HG03175 (cell line): ENCODE results near the gene TXNL4A.
A peak's percentile ranks its signal among the peaks of the same experiment; 100 is the strongest.
"Not testable (repeated sequence)": the region's sequence is repeated elsewhere in the genome, so short reads cannot be mapped to it uniquely, and the experiment has no call there.

Source experiments
- ATAC-seq: cut with Tn5 transposase; IDR thresholded peaks from one replicate; pipeline ENCODE4 v1.9.1; 2021; ENCODE audit warnings: mild to moderate bottlenecking, moderate library complexity; ENCODE audit not compliant: unreplicated experiment

The TXNL4A gene, protein sequence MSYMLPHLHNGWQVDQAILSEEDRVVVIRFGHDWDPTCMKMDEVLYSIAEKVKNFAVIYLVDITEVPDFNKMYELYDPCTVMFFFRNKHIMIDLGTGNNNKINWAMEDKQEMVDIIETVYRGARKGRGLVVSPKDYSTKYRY

GRCh38 chr18:79988451-79989194 is at the start of gene TXNL4A:
Gene TXNL4A (minus strand): TSS chr18:79988563. CDS start chr18:79988392, 171 bp downstream.
- peak; percentile 97 for ATAC-seq

DNA sequence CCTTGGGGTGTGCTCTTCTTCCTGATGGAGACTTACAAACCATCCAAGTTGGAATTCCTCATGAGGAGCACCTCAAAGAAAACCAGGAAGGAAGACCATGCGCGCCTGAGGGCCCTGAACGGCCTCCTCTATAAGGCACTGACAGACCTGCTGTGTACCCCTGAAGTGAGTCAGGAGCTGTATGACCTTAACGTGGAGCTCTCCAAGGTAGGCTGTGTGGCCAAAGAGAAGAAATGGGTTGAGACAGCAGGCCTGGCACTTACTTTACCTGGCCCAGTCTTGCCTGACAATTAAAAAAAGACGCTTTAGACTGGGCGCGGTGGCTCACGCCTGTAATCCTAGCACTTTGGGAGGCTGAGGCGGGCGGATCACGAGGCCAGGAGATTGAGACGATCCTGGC is 48.9 kb upstream of the TXNL4A start:
- no peak for ATAC-seq

DNA sequence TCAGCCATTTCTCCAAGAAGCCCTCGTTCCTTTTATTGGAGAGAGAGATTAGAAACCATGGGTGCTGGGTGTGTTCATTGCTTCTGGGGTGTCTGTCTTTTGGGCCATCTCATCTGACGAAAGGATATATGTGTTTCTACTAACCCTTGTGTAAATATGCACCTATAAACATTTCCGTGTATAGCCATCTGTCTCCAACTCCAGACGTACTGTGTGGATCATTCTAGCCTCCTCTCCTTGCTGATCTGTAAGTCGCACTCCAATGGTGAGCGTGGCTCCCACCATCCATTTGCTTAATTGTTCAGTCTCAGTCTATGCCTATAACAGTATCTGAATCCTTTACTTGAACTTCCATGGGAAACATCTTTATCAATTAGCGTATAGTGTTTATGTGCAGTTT is 47.6 kb upstream of the TXNL4A start:
- no peak for ATAC-seq

GRCh38 chr18:80034852-80035406 is 46.6 kb upstream of the TXNL4A start:
- ATAC-seq = no peak

GRCh38 chr18:80034068-80034851 is 45.9 kb upstream of the TXNL4A start, which contains the start of gene RBFA:
Gene RBFA (plus strand): TSS chr18:80034434. CDS start chr18:80034496, 62 bp downstream.
- peak; percentile 74 for ATAC-seq

- no peak for ATAC-seq
Observed at GRCh38 chr18:80033181-80034067, 45.1 kb upstream of the TXNL4A start.

GRCh38 chr18:80029690-80030089 is 41.3 kb upstream of the TXNL4A start:
- ATAC-seq = no peak

DNA sequence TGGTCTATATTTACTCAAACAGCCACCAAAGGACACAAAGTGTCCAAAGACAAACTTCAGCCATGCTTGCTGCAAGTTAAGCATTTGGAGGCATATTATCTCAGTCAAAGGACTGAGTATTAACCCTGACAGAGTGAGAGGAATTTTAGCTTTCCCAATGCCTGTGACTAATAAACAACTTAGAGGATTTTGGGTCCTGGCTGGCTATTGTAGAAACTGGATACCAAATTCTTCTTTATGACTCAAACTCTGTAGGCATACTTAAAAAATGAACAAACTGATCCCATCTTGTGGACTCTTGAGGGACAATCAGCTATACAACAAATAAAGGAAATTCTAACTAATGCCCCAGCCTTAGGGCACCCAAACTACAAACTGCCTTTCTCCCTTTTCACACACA is 39.4 kb upstream of the TXNL4A start:
- ATAC-seq = not testable (repeated sequence)

DNA sequence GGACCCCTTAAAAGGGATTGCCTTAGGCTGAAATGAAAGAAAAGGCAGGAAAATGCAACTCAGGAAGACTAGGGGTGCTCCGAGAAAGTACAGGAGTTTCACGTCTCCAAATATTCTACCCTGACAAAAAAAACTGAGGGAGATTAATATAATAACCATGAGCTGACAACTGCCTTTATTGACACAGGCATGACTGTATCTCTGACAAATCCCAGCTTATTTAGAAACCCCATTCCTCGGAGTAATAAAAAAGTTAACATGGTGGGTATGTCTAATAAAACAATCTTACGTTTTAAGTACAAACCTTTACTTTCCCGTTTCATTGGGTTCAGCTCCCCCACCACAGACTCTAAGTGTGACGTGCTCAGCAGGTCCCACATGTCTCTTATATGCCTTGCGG is 38.0 kb upstream of the TXNL4A start:
- ATAC-seq = no peak

DNA sequence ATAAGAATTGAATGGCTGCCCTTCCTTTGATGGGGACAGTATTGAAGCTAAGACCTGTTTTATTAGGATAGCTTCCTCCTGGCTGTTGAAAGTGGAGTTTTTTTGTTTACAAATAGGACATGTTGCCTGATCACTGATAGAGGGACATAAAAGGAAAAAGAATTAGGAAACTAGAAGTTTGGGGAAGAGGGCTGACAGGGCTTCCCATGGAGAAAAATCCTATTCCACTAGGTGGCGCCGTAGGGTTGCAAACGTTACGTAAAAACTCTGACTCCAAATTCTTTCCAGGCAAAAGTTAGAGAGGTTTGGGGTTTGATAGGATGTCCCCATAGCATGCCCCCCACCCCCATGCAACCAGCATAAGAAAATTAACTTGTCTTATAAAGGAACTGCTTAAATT is 34.8 kb upstream of the TXNL4A start:
- no peak for ATAC-seq

- no peak for ATAC-seq
Observed at GRCh38 chr18:80022613-80023012, 34.2 kb upstream of the TXNL4A start.

- ATAC-seq = no peak
Observed at GRCh38 chr18:80012714-80013113, 24.4 kb upstream of the TXNL4A start.

DNA sequence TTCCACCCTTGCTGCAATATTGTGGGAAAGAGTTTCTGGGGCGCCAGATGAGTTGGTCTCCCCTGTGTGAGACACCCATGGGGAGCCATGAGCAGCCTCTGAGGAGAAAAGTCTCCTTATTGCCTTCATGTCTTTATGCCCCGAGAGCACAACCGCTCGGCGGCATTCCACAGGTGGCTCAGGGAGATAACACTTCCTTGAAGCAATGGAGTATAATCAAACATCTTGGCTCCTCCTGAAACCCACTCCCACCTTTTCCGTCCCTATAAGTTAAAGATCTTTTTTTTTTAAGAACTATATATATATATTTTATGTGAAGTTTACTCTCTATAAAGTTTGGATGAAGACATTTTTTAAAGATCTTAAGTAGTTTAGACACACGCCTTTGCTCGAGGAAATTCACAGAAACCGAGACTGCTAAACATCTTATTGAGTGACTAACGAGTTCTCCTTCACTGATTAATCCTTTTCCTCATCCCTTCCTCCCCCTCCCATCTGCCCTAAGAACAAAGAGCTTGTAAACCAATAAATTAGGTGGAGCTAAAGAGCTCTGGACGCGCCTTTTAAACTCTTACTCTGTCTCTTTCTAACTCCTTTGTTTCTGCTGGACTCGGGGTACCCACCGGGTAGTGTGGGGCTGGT is 23.3 kb upstream of the TXNL4A start:
- ATAC-seq = not testable (repeated sequence)

- no peak for ATAC-seq
Observed at GRCh38 chr18:80010551-80010906, 22.2 kb upstream of the TXNL4A start.

DNA sequence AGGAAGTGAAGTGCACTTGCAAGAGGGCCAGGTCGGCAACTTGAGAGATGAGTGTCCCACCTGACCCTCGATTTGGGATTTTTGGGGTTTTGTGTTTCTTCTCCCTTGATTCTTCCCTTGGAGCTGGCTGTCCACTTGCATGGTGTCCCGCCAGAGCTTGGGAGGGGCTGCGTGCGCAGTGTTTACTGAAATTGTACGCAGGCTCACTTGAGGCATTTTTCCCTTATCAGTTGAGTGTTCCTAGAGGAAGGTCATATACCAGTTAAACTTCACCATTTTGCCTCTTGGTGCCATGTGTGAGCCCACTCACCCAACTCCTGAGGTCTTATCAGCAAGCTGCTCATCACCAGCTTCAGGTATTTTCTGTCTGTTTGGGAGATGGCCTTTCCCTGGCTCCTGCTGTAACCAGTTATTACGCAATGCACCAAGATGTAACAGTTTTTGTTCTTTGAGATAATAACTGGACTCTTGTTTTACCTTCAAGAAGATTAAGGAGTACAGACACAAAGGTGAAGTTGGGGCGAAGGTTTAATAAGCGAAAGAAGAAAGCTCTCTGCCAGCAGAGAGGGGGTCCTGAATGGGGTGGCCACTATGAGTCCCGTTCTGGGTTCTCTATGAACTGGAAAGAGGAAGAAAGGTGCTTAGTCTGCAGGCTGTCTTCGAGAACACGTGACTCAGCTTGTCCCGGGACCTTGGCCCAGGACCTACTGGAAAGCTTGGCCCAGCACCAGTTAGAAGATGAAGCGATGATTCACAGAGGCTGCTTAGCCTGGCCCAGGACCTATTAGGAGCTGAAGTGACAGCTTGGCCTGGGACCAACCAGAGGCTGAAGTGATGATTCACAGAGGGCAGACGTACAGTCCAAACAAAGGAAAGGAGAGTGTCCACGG is 21.5 kb upstream of the TXNL4A start:
- no peak for ATAC-seq

GRCh38 chr18:80006724-80007123 is 18.4 kb upstream of the TXNL4A start:
- ATAC-seq = no peak

GRCh38 chr18:80004600-80005342 is 16.4 kb upstream of the TXNL4A start:
- ATAC-seq = no peak

GRCh38 chr18:80002468-80002867 is 14.1 kb upstream of the TXNL4A start:
- no peak for ATAC-seq
